ENCODE data around the gene VLDLR.
"Not testable (repeated sequence)": the region's sequence is repeated elsewhere in the genome, so short reads cannot be mapped to it uniquely, and the experiment has no call there.

Gene VLDLR

DNA sequence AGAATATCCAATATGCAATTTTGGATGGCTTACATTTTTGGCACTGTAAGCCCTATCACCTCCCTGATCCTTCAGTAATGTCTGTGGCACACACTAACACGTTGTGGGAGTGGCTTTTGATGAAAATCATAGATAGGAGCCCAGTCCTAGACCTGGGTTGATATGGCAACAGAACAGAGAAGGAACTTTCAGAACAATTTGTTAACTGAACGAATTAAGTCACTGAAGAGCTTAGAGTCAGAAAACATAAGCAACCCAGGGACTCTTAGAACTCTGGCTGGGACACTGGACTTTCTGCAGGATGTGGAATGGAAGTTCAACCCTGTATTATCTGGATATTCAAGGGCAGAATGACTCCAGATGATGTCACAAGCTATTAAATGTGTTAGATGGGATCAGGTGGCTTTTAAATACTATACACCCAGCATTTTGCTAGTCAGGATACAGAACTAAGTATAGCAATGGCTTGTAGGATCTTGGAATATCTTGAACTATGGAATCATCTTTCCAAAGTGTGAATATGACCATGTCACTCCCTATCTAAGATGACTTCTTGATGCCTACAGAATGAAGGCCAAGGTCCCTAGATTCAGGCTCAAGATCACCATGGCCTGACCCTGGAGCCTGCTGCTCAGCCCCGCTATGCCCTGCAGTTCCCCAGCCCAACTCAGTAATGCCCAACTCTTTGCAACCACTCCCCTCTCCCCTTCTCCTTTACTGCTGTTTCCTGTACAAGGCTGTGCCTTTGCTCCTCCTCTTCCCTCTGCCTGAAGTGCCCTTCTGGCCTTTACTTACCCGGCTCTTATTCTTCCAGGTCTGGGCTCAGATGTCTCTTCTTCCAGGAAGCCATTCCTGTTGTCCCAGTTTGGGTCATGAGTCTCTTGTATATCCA lies 42.8 kb downstream of the VLDLR start:
- DNase-seq (ENCODE audit: low spot score), result no peak

DNA sequence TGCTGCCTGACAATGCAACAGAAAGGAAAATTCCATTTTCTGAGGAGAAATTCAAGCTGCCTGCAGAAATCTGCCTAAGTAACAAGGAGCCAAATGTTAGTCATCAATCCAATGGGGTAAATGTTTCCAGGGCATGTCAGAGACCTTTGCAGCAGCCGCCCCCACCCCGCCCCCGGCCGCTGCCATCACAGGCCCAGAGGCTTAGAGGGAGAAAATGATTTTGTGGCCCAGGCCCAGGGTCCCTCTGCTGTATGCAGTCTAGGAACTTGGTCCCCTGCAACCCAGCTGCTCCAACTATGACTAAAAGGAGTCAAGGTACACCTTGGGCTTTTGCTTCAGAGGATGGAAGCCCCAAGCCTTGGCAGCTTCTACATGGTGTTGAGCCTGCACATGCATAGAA lies 45.0 kb downstream of the VLDLR start:
- no peak for DNase-seq (ENCODE audit: low spot score)

DNA sequence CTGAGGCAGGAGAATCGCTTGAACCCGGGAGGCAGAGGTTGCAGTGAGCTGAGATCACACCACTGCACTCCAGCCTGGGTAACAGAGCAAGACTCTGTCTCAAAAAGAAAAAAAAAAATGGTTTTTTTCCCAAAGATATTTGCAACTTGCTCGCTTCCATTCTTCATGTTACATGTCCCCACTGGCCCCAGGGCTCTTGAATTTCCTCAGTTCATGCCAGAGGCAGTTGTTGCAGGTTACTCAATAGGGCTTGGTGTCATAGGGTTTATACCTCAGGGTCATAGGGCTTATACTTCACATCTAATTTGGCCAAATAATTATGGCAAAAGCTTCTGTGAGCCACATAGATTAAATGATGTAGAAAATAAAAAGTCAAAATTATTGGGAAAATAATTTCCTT lies 51.6 kb downstream of the VLDLR start:
- DNase-seq (ENCODE audit: low spot score), result no peak

DNA sequence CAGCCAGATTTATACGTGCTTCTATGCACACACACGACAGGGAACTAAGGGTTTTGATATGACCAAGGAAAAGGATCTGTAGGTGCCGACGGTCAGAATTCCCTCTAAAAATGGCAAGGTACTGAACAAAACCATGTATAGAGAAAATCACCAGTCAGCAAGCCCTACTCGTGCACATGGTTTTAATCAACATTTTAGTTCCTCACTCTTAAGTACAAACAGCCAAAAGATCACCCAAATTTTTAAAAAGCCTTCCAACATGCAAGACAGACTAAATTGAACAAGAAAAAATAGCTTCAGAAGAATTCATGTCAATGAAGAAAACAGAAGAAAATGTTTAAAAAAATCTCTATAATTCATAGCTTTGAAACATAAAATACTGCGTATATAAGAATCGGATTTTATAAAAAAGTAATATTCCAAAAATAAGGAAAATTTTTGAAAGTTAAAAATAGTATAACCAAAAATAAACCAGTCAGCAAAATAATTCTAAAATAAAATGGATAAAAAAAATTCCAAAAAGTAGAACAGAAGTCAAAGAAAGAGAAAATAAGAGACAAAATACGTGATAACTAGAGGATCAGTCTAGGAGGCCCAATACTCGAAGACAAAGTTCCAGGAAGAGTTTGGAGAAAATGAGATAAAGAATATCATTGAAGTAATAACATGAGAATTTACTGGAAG lies 52.7 kb downstream of the VLDLR start:
- no peak for DNase-seq (ENCODE audit: low spot score)

DNA sequence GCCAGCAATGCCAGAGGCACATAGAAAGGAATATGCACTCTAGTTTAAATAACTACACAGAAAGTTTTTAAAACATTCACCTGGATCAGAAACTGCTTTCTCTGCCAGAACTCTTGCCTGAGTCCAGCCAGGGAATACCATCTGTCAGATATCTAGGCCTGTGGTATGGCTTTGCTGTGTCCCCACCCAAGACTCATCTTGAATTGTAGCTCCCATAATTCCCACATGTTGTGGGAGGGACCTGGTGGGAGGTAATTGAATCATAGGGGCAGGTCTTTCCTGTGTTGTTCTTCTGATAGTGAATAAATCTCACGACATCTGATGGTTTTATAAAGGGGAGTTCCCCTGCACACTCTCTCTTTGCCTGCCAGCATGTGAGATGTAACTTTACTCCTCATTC lies 54.2 kb downstream of the VLDLR start:
- no peak for DNase-seq (ENCODE audit: low spot score)

DNA sequence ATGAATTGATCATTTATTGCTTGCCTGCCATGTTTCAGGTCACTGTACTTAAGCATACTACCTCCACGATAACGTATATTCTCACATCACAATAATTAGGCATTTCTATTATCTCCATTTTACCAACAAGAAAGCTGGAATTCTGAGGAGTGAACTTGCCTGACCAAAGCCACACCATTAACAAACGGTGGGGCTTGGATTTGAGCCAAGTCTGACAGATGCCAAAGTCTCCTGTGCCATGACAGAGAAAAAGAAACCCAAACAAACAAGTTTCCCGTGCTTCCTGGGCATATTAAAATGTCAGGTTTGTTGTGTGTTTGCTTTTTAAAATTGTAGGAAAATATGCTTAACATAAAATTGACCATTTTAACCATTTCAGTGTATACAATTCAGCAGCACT lies 54.9 kb downstream of the VLDLR start:
- DNase-seq (ENCODE audit: low spot score), result no peak

DNA sequence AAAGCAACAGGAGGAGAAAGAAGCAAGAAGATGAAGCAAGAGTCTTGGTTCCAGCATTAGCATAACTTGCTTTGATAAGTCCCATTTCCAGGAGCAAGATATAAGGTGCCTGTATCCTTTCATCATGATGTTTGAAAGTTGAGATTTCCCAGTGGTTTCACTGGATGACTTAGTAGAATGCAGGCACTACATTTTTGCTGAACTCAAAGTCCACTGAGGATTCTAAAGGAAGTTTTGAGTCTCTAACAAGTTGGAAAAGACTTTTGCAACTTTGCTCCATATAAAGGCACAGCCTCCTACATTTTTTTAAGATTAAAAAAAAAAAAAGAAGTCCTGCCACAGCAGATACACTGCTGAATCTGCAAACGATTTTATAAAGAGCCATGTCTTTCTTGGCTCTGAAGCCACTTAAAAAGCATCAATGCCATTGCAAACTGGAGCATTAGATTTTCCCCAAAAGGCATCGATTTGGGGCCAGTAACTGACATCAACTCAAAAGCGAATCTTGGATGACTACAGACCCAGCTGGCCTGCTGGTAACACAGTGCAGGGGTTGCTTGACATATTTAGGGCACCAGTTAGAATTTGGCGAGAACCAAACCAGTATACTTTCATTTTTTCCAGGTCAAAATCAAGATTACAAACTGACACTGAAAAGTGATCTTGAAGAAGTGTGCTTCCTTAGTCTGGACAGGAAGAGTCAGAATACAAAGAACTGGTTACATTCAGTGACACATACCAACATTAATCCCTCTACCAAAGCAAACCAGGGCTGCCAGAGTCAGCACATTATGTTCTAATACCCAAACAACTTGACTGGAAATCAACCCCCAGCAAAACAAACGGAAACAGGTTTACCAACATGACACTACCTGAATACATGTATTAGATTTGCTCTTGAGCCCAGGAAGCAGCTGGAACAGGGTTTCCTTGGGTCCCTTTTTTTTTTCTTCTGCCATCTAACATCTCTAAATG lies 56.6 kb downstream of the VLDLR start:
- DNase-seq (ENCODE audit: low spot score), result no peak

DNA sequence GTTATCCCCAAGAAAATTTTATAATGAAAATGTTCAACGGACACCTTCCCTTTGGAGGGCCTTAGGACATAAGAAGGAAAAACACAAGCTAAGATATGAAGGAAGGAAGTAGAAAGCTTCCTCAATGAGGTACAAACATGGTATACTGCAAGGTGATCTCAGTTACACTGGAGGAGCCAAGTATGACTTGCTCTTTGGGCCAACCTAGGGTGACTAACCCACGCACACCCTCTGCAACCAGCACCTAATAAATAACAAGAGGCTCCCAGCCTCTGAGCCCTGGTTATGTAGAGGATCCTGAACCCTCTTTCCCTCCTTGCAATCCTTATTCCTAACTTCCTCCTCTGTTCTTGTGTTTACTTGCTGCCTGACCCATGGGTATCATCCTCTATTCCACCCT lies 57.4 kb downstream of the VLDLR start:
- no peak for DNase-seq (ENCODE audit: low spot score)

DNA sequence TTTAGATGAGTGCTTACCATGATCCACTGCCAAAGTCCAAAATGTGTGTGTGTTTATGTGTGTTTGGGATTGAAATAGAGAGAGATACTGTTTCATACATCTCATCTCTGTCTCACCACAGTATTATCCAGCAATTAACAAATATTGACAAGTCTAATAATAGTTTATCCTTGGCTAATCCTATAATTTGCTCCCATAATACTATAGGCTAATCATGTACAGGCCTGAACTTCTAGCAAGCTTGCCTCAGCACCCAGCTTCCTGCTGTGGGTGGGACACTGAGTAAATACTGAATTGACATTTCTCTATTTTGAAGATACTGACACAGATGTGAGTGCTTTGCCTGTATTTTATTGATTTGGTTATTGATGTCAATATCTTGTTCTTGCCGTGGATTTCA lies 60.4 kb downstream of the VLDLR start:
- no peak for DNase-seq (ENCODE audit: low spot score)

DNA sequence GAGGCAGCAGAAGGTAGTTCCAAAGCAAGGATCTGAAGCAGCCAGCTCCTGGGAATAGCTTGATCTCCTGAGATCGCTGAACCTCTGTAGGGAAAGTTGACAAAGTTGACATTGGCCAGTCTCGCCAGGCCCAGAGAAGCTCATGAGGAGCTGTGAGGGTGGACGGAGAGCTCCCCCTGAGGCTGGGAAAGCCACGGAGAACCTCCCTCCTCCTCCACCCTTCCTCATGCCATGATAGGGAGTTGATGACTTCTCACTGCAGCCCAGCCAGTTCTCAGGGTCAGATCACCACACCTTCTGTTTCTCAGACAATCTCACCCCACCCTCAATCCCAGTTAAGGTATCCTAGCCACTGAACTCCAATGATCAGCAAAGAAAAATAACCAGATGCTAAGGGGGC lies 65.3 kb downstream of the VLDLR start:
- no peak for DNase-seq (ENCODE audit: low spot score)

DNA sequence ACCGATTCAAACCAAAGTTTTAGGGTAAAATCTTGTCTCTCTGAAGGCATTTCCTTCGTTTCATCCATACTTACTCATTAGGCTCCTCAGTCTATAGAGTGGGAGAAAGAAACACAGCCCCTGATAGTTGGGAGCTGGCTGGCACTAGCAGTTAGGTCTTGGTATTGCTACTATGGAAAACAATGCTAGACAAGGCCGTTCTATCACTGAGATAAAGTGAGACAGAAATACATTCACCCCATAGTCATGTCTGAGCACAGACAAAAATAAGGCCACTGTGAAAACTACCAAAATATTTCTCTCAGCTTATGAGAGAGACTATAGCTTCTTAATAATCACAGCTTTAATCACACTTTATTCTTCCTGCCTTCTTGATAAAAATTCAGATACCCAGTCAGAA lies 67.0 kb downstream of the VLDLR start:
- no peak for DNase-seq (ENCODE audit: low spot score)

DNA sequence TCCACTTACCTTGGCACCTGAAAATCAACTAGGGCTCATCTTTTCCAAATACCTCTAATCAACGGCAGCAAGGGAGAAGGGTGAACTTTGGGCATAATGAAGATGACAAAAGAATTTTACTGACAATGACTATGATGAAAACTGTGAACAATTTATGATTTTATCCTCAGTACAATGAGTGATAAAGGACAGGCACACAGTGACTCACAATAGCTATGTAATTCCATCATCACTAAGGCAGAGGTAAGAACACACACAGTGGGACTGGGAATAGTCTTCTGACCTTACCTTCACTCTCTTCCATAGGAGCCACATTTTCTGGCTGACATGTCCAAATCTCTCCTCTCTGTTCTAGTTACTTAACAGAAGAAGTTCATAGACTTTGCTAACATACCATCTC lies 69.6 kb downstream of the VLDLR start:
- DNase-seq (ENCODE audit: low spot score), result no peak

DNA sequence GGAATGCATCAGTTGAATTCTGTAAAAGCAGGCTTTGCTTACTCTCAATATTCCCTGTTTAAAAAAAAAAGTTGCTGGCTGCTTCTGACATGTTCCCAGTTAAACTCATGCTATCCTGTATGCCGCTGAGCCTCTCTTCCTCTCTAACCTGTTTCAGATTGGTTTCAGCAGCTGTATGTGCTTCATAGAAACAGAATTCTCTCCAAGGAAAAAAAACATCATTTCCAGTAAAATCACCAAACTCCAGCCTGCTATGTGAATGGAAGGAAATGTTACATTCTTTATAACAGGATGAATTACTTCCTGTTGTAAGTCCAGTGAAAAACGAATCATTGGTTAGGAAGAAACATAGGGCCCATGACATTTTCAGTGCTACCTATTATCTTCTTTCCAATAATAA lies 70.0 kb downstream of the VLDLR start:
- no peak for DNase-seq (ENCODE audit: low spot score)

DNA sequence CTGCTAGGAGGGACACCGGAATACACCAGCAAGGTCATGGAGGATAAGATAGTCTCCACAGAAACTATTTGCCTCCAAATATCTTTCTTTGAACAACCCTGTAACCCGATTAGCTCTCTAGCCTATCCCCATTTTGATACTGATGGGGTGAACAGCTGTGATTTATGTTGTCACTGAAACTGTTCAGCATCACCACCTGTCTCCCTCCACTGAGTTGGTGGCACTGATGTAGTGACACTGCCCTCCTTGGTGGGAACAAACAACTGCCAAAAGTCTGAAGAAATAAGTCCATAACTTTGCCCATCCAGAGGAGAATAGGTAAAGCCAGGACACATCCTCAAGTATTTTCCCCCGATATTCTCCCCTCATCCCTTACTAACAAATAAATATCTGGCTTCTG lies 71.5 kb downstream of the VLDLR start:
- DNase-seq (ENCODE audit: low spot score), result peak; percentile 26

DNA sequence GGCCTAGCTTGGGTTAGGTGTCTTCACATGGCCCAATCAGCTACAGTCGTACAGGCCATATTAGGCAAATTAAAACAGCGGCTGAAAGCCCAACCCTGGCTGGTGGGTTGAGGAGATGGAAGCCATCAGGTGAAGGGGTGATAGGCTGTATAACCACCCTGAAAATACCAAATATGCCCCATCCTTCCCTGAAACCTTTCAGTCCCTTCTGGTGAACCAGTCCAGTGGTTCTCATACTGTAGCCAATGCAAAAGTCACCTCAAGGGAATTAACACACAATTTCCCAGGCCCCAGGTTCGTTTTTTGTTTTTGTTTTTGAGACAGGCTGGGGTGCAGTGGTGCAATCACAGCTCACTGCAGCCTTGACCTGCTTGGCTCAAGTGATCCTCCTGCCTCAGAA lies 75.9 kb downstream of the VLDLR start:
- peak; percentile 15 for DNase-seq (ENCODE audit: low spot score)

DNA sequence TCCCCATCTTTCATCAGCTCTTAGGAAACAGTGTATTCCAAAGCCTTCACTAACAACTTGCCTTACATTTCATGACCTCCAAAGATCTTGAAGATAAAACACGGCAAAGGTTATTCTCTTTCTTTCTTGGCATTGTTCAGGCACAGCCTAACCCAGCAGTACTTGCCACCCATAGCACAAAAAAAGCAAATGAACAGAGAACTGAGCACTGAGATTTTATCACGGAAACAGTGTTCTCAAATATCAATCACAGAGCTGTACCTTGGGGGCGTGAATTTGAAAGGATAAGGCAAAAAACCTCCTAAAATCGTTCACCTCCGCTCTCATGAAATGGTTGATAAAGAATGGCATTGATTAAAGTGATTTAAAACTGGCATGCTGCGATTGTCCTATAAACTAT lies 78.8 kb downstream of the VLDLR start:
- DNase-seq (ENCODE audit: low spot score), result no peak

DNA sequence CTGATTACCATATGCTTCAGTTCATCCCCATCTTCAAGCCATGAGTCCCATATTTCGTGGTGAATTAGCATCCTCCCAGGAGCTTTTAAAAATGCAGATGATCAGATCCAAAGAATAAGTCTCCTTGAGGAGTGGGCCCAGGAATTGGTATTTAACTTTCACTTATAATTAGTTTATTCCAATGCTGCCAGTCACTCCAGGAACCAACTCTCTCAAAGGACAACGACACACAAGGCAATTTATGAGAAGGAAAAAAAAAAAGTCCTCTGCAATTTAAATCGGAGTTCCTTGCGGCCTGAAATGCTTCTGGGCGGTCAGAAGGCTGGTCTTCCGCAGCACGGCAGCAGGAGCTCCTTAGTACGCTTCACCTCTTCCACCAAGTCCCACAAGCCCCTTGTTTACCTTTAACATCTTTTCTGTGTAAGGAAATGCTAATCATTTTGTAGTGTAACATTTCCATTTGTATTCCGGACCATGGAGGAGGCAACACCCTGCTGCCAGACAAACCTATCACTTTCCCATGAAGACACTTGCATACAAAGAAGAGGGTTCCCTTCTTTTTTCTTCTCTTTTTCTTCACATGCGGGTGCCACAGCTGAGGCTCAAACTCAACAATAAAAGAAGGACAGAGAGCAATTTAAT lies 79.4 kb downstream of the VLDLR start:
- DNase-seq (ENCODE audit: low spot score), result no peak

DNA sequence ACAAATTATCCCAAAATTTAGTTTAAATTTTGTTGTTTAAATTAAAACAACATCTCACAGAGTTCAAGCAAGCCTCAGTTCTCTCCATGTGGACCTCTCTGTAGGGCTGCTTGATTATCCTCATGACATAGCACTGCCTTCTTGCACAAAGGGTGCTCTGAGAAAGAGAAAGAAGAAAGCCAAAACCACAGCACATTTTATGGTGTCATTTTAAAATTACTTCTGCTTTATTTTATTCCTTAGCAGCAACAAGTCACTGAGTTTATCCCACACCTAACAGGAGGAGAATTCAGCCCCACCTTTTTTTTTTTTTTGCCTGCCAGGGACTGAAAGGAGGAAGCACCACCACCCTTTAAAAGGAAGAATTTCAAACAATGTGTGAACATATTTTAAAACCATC lies 82.9 kb downstream of the VLDLR start:
- no peak for DNase-seq (ENCODE audit: low spot score)

DNA sequence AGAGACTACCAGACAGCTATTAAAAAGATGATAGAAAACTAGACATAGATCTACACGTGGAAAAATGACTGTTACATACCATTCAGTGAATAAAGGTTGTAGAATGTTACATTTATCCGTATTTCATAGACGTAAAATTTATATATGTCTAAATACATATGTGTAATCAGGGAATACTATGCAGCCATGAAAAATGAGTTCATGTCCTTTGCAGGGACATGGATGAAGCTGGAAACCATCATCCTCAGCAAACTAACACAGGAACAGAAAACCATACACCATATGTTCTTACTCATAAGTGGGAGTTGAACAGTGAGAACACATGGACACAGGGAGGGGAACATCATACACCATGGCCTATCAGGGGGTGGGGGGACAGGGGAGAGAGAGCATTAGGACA lies 85.7 kb downstream of the VLDLR start:
- DNase-seq (ENCODE audit: low spot score), result not testable (repeated sequence)

Data from NAMALWA (cell line).